ENCODE measurements around the gene OSR1. TPM values are rescaled to one million over a fixed set of nuclear protein-coding genes. Genes with fewer than 3 reads are reported as not detected.

OSR1 gene
- polyA plus RNA-seq, 1 of the 3 experiments (the other 2 are of a cell fraction): 76.6 TPM

DNA sequence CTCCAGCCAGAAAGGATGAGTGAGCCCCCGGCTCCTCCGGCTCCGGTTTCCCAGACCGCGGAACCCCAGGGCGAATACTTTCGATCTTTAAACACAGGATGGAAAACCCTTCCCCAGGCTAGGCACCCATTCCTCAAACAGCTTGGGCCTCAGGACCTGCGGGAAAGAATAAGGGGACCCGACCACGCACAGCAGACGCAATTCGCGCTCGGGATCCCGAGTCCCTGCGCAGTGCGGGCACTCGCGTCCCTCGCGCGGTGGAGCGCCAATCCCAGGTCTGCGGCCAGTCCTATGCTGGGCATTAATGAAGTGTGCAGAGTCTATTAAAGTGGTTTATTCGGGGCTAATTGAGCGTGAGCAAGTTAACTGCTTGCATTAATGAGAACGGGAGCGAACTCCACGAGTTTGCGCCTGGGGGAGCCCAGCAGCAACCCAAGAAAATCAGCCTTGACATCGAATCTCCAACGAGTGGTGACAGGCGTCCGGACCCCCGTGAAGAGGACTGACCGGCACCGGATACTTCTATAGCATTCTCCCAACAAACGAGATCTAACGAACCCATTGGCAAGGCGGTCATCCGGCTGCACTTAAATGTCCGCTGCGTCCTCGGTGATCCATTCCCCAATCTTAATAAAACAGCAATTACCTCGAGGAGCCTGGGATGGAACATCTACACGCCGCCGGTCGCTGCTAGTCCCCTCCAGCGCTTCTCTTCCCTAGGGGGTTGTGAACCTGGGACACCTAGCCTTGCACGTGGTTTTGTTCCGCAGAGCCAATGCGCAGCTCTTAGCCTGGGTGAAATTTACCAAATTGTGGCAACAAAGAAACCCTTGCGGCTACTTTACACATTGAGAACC, 1.6 kb downstream of the OSR1 start (continued):
- TF ChIP-seq SIN3A (IDR thresholded peaks at IDR 0.05; ENCODE audit: borderline replicate concordance, low read depth, low read length): 0 out of 2 replicates have a peak, but pooled peaks have one; percentile 22

DNA sequence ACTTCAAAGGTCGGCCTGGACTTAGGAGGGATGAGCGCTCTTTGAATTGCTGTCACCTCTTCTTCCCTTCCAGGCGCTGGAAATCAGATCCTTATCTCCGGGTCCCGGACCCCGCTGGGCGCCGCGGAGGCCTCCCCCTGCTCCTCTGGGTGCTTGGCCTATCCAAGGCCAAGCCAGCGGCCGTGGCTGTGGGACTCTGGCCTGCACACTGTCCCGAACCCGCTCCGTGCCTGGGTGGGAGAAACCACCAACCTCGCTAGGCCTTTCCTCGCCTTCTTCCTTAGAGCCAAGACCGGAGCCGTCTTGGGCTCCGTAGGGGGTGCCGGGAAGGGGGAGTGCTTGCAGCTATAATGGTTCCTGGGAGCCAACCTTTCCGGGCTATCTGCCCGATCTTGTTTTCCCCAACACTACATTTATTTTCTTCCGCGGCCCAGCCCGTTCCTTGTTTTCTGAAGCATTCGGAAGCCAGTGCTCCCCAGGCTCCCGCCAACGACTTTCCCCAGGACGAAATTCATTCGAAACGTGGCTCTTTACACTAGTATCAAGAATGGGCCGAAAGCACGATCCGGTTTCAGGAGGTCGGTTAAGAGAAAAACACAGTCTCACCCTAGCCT, 2.4 kb downstream of the OSR1 start:
- TF ChIP-seq, protein P1, sequence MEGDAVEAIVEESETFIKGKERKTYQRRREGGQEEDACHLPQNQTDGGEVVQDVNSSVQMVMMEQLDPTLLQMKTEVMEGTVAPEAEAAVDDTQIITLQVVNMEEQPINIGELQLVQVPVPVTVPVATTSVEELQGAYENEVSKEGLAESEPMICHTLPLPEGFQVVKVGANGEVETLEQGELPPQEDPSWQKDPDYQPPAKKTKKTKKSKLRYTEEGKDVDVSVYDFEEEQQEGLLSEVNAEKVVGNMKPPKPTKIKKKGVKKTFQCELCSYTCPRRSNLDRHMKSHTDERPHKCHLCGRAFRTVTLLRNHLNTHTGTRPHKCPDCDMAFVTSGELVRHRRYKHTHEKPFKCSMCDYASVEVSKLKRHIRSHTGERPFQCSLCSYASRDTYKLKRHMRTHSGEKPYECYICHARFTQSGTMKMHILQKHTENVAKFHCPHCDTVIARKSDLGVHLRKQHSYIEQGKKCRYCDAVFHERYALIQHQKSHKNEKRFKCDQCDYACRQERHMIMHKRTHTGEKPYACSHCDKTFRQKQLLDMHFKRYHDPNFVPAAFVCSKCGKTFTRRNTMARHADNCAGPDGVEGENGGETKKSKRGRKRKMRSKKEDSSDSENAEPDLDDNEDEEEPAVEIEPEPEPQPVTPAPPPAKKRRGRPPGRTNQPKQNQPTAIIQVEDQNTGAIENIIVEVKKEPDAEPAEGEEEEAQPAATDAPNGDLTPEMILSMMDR (IDR thresholded peaks at IDR 0.05): no peak
- no peak for TF ChIP-seq TCF12 (IDR thresholded peaks at IDR 0.05)
- peak; percentile 13; the same call in 1 of the 2 replicates for TF ChIP-seq TAF1 (IDR thresholded peaks at IDR 0.05; ENCODE audit: borderline replicate concordance, low read depth, low read length)
- no peak for TF ChIP-seq JUND (IDR thresholded peaks at IDR 0.05)
- peak; percentile 20; the same call in 1 of the 2 replicates for TF ChIP-seq GATA2 (CRISPR knock-in tag; IDR thresholded peaks at IDR 0.05)
- TF ChIP-seq FOXJ3 (CRISPR knock-in tag; IDR thresholded peaks at IDR 0.05): no peak
- 42% methylated on average over 35 of the region's 35 CpGs for WGBS (ENCODE audit: low lambda C conversion rate)
- Histone ChIP-seq H3K4me1 (ENCODE audit: control insufficient read depth in 1 of 2, insufficient read depth in 2 of 2, low read depth in 1 of 2, low read length in 1 of 2) (peaks cover 5 to 16% of the 10 kb centered on the region in 2 experiments; a peak in 1 of 4 replicates), H3K9ac (peak overlapping the region; percentile 89), H3K4me2 (peak overlapping the region; percentile 88), H3K27ac (ENCODE audit: low read depth in 2 of 2, low read length in 1 of 2) (peak overlapping the region in 1 of 2 experiments; percentile 63; a peak in 2 of 4 replicates), H2AFZ (ENCODE audit: low read depth) (no peak overlapping the region), H3K79me2 (ENCODE audit: insufficient read depth) (peaks cover 77% of the 10 kb centered on the region), H3K27me3 (ENCODE audit: insufficient read depth) (no peaks in the 10 kb centered on the region), H3F3A (replicated peaks; ENCODE audit: insufficient read depth) (peaks cover 31% of the 10 kb centered on the region), H3K9me3 (no peaks in the 10 kb centered on the region), H3K4me3 (ENCODE audit: low read depth in 2 of 2, low read length in 1 of 2) (peak overlapping the region; percentile 75 to 94), H4K20me1 (ENCODE audit: insufficient read depth) (peaks cover 66% of the 10 kb centered on the region), H3K9me2 (no peaks in the 10 kb centered on the region), H3K36me3 (replicated peaks in 1 of 2; ENCODE audit: control insufficient read depth in 1 of 2, insufficient read depth in 2 of 2, low read length in 1 of 2) (peaks cover 22 to 42% of the 10 kb centered on the region in 2 experiments)
- ChIA-PET CTCF (interaction anchor here (1.2 to 12.7 kb wide), 4 partner anchors 11 to 921 kb away, joined by 4 to 111 read pairs (median 10); no protein-coding TSS in a partner anchor), POLR2A (no interaction called here)
- DNase-seq: peak; percentile 61

DNA sequence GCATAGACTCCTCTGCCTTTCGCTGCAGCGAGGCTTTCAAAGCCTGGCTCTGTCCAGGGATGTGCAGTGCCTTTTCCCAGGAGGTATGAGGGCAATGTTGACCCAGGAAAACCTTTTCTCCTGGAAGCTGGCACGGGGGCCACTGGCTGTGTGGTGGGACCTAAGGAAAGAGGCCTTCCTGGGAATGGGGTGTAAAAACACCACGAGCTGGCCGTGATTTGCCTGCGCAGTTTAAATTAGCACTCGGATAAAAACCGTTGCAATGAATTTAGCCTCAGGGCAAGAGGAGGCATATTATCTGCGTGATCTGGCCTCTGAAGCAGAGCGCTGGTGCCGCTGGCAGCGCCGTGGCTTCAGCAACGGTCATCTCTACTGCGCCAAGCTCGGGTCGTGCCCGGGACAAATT, 3.0 kb downstream of the OSR1 start:
- Histone ChIP-seq H3K27ac (ENCODE audit: low read depth in 2 of 2, low read length in 1 of 2) (peak overlapping the region in 1 of 2 experiments; percentile 63; a peak in 1 of 4 replicates), H3F3A (replicated peaks; ENCODE audit: insufficient read depth) (peaks cover 36% of the 10 kb centered on the region), H3K4me2 (peak overlapping the region; percentile 88), H2AFZ (ENCODE audit: low read depth) (no peak overlapping the region), H3K4me1 (ENCODE audit: control insufficient read depth in 1 of 2, insufficient read depth in 2 of 2, low read depth in 1 of 2, low read length in 1 of 2) (peaks cover 5 to 21% of the 10 kb centered on the region in 2 experiments; a peak in 1 of 4 replicates), H3K9ac (peak overlapping the region; percentile 89), H3K9me3 (no peaks in the 10 kb centered on the region), H4K20me1 (ENCODE audit: insufficient read depth) (peaks cover 71% of the 10 kb centered on the region), H3K27me3 (ENCODE audit: insufficient read depth) (no peaks in the 10 kb centered on the region), H3K9me2 (no peaks in the 10 kb centered on the region), H3K4me3 (ENCODE audit: low read depth in 2 of 2, low read length in 1 of 2) (peak overlapping the region; percentile 75 to 94; a peak in 3 of 4 replicates), H3K36me3 (replicated peaks in 1 of 2; ENCODE audit: control insufficient read depth in 1 of 2, insufficient read depth in 2 of 2, low read length in 1 of 2) (peaks cover 27 to 47% of the 10 kb centered on the region in 2 experiments), H3K79me2 (ENCODE audit: insufficient read depth) (peaks cover 78% of the 10 kb centered on the region)
- ChIA-PET POLR2A (no interaction called here), CTCF (interaction anchor here (1.1 to 12.7 kb wide), 7 partner anchors 8 to 966 kb away, joined by 3 to 111 read pairs (median 10); no protein-coding TSS in a partner anchor)
- WGBS (ENCODE audit: low lambda C conversion rate): 45% methylated on average over 17 of the region's 18 CpGs
- peak; percentile 61 for DNase-seq
- TF ChIP-seq GATA2 (CRISPR knock-in tag; IDR thresholded peaks at IDR 0.05) (peak; percentile 48), RCOR1 (IDR thresholded peaks at IDR 0.05; ENCODE audit: low read length) (no peak), TCF12 (IDR thresholded peaks at IDR 0.05) (no peak)

All from SK-N-SH (cell line).